ENCODE measurements around the gene CXCL13. TPM values are rescaled to one million over a fixed set of nuclear protein-coding genes. Genes with fewer than 3 reads are reported as not detected.
"Not testable (repeated sequence)": the region's sequence is repeated elsewhere in the genome, so short reads cannot be mapped to it uniquely, and the experiment has no call there.

CXCL13 gene, protein sequence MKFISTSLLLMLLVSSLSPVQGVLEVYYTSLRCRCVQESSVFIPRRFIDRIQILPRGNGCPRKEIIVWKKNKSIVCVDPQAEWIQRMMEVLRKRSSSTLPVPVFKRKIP
- polyA plus RNA-seq (2011; rRNA removed), result not detected in 2 replicates
- polyA minus RNA-seq (2011; rRNA and poly(A)+ RNA removed), result not detected in 2 replicates

DNA sequence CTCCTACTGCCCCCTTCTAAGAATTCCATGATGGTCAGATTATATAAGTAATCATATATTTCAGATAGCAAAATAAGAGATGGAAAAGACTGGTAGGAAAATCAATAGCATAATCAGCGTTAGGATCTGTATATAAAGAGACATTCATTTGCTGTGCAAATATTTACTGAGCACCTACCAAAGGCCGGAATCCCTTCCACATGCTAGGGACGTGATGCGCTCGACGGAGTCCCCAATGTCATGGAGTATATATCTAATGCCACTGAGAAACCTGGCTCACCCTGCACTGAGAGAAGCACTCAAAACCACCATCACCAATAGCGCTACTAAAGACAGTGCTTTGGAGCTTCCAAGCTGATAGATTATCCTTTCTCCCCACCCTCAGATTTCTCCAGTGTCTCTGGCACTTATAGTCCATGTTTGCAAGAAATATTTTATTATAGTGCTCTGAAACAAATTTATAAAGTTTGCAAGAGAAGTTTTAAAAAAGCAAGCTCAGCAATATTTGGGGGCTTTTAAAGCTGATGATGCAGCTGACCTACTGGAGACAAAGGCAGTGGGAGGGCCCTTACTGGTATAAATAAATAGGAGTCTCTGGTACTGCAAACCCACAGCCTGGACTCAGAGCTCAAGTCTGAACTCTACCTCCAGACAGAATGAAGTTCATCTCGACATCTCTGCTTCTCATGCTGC, at the start of gene CXCL13:
TSS of gene CXCL13 (plus strand) at position 611 of the 693 bp plus-strand sequence. CDS start at position 657, 46 bp downstream.
- H3K9me3 ChIP-seq (ENCODE audit: control insufficient read depth, insufficient read depth, low read length), result no peaks in the 10 kb centered on the region
- no peak for DNase-seq (ENCODE audit: low read depth, low spot score)
- no peak within 1 kb of the TSS for H3K27ac ChIP-seq (ENCODE audit: low read depth, low read length)
- ChIA-PET CTCF (interaction anchor here (3.9 to 8.4 kb wide), 2 partner anchors 13 to 219 kb away, joined by 24 to 86 read pairs; no protein-coding TSS in a partner anchor), POLR2A (no interaction called here)
- H3K4me3 ChIP-seq (ENCODE audit: low read depth, low read length), result no peak within 1 kb of the TSS
- H3K27me3 ChIP-seq (ENCODE audit: control insufficient read depth, insufficient read depth, low read length), result no peaks in the 10 kb centered on the region
- TF ChIP-seq, protein P1, sequence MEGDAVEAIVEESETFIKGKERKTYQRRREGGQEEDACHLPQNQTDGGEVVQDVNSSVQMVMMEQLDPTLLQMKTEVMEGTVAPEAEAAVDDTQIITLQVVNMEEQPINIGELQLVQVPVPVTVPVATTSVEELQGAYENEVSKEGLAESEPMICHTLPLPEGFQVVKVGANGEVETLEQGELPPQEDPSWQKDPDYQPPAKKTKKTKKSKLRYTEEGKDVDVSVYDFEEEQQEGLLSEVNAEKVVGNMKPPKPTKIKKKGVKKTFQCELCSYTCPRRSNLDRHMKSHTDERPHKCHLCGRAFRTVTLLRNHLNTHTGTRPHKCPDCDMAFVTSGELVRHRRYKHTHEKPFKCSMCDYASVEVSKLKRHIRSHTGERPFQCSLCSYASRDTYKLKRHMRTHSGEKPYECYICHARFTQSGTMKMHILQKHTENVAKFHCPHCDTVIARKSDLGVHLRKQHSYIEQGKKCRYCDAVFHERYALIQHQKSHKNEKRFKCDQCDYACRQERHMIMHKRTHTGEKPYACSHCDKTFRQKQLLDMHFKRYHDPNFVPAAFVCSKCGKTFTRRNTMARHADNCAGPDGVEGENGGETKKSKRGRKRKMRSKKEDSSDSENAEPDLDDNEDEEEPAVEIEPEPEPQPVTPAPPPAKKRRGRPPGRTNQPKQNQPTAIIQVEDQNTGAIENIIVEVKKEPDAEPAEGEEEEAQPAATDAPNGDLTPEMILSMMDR (IDR thresholded peaks at IDR 0.05; ENCODE audit: low read depth, low read length), result no peak

DNA sequence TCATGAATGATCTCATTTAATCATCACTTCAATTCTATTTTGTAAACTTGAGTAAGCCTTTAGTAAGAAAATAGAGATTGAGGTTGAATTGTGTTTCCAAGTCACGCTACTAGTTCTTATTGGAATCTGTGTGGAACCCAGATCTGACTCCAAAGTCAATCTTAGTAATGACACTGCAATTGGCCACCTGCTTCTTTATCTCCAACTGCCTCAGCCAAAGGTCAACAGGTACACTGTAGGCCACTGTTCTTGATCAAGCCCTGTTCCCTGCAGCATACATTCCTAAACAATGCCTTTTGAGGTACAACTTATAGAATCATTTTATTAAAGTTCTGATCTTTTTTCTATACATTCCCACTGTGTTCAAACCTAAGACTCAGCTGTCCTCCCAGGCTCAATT, 45.5 kb upstream of the CXCL13 start:
- DNase-seq (ENCODE audit: low read depth, low spot score), result no peak
- POLR2A ChIA-PET, result no interaction called here
- peaks cover 5% of the 10 kb centered on the region; the same call in 1 of the 2 replicates for H3K9me3 ChIP-seq (ENCODE audit: control insufficient read depth, insufficient read depth, low read length)
- peaks cover 1% of the 10 kb centered on the region for H3K27me3 ChIP-seq (ENCODE audit: control insufficient read depth, insufficient read depth, low read length)
- no peak overlapping the region for H3K4me3 ChIP-seq (ENCODE audit: low read depth, low read length)
- TF ChIP-seq, protein P1 (IDR thresholded peaks at IDR 0.05; ENCODE audit: low read depth, low read length), result no peak
- CTCF ChIA-PET, result interaction anchor here (0.6 kb wide), 1 partner anchor 77 kb away, joined by 3 read pairs; no protein-coding TSS in a partner anchor
- H3K27ac ChIP-seq (ENCODE audit: low read depth, low read length), result no peak overlapping the region

DNA sequence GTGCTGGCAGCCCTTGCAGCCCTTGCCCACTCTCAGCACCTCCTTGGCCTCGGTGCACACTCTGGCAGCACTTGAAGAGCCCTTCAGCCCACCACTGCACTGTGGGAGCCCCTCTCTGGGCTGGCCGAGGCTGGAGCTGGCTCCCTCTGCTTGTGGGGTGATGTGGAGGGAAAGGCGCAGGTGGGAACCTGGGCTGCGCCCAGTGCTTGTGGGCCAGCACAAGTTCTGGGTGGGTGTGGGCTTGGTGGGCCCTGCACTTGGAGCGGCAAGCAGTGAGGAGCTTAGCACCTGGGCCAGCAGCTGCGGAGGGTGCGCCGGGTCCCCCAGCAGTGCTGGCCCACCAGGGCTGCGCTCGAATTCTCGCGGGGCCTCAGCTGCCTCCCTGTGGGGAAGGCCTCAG, 43.9 kb upstream of the CXCL13 start:
- POLR2A ChIA-PET; H3K27me3 ChIP-seq (ENCODE audit: control insufficient read depth, insufficient read depth, low read length); H3K4me3 ChIP-seq (ENCODE audit: low read depth, low read length); CTCF ChIA-PET; H3K9me3 ChIP-seq (ENCODE audit: control insufficient read depth, insufficient read depth, low read length); H3K27ac ChIP-seq (ENCODE audit: low read depth, low read length); DNase-seq (ENCODE audit: low read depth, low spot score): not testable (repeated sequence)

DNA sequence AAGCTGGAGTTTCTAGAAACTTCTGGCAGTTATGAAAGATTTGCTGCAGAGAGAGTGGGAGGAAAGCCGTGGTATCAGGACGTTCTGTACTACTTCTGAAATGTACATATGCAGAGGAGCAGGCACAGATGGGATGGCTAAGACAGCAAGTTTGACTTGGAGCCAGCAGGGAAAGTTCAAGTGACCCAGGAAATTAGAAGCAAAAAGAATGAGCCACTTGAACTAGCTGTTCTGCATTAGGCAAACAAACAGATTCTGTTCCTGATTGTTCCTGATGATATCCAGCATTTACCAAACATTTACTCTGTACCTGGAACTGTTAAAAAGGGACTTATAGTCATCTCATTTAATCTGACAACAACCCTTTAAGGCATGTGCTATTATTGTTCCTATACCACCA, 41.4 kb upstream of the CXCL13 start:
- no peak for DNase-seq (ENCODE audit: low read depth, low spot score)
- Histone ChIP-seq H3K4me3 (ENCODE audit: low read depth, low read length) (no peak overlapping the region), H3K9me3 (ENCODE audit: control insufficient read depth, insufficient read depth, low read length) (peaks cover 5% of the 10 kb centered on the region; the same call in 1 of the 2 replicates), H3K27me3 (ENCODE audit: control insufficient read depth, insufficient read depth, low read length) (peaks cover 2% of the 10 kb centered on the region), H3K27ac (ENCODE audit: low read depth, low read length) (no peak overlapping the region)
- TF ChIP-seq, protein P1 (IDR thresholded peaks at IDR 0.05; ENCODE audit: low read depth, low read length), result no peak
- CTCF ChIA-PET, result no interaction called here
- POLR2A ChIA-PET, result no interaction called here

DNA sequence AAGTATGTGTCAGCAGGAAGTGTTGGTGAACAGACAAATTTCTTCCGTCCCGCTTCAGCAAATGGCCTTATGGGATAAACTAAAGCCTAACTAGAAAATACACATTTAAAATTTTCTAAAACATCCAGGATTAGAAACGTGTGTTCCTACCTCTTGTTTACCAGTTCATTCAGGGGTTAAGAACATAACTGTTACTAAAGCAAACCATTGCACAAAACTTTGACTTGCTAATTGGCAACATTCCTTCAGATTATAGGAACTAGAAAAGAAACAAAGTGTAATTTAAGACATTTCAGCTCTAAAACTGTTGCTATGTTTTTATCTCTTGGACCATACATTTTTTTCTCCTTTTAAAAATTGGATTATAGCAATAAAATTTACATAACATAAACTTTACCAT, 39.5 kb upstream of the CXCL13 start:
- TF ChIP-seq, protein P1 (IDR thresholded peaks at IDR 0.05; ENCODE audit: low read depth, low read length), result no peak
- CTCF ChIA-PET, result no interaction called here
- Histone ChIP-seq H3K27ac (ENCODE audit: low read depth, low read length) (no peak overlapping the region), H3K9me3 (ENCODE audit: control insufficient read depth, insufficient read depth, low read length) (peaks cover 8% of the 10 kb centered on the region; the same call in 1 of the 2 replicates), H3K27me3 (ENCODE audit: control insufficient read depth, insufficient read depth, low read length) (peaks cover 2% of the 10 kb centered on the region), H3K4me3 (ENCODE audit: low read depth, low read length) (no peak overlapping the region)
- POLR2A ChIA-PET, result no interaction called here
- no peak for DNase-seq (ENCODE audit: low read depth, low spot score)
